ENCODE measurements around the gene PILRA. TPM values are rescaled to one million over a fixed set of nuclear protein-coding genes. Genes with fewer than 3 reads are reported as not detected.
"Not testable (repeated sequence)": the region's sequence is repeated elsewhere in the genome, so short reads cannot be mapped to it uniquely, and the experiment has no call there.

The PILRA gene
- total RNA-seq, 1 donor from 2014 or later: 9.6 TPM

GRCh38 chr7:100438172-100438571 is 64.9 kb downstream of the PILRA start:
- Mint-ChIP-seq H3K27ac (peak overlapping the region; percentile 48), H3K9me3 (no peaks in the 10 kb centered on the region), H3K4me3 (no peak overlapping the region), H3K27me3 (ENCODE audit: insufficient read depth) (no peaks in the 10 kb centered on the region), H3K36me3 (ENCODE audit: low read depth) (peaks cover 22% of the 10 kb centered on the region), H3K4me1 (ENCODE audit: low read depth) (peaks cover 22% of the 10 kb centered on the region)
- intact Hi-C loops (cut with micrococcal nuclease): no loop called here
- no peak for DNase-seq (ENCODE audit: low spot score)

- Mint-ChIP-seq H3K4me1 (ENCODE audit: low read depth) (peaks cover 16% of the 10 kb centered on the region), H3K36me3 (ENCODE audit: low read depth) (peaks cover 20% of the 10 kb centered on the region)
- DNase-seq (ENCODE audit: low spot score); H3K27me3 Mint-ChIP-seq (ENCODE audit: insufficient read depth); H3K9me3 Mint-ChIP-seq; H3K4me3 Mint-ChIP-seq; intact Hi-C loops (cut with micrococcal nuclease); H3K27ac Mint-ChIP-seq: not testable (repeated sequence)
Observed at GRCh38 chr7:100438731-100439130, 65.4 kb downstream of the PILRA start.

- intact Hi-C loops (cut with micrococcal nuclease); H3K27ac Mint-ChIP-seq; H3K27me3 Mint-ChIP-seq (ENCODE audit: insufficient read depth); H3K4me3 Mint-ChIP-seq; DNase-seq (ENCODE audit: low spot score); H3K9me3 Mint-ChIP-seq: not testable (repeated sequence)
- Mint-ChIP-seq H3K36me3 (ENCODE audit: low read depth) (peaks cover 15% of the 10 kb centered on the region), H3K4me1 (ENCODE audit: low read depth) (peaks cover 13% of the 10 kb centered on the region)
Observed at GRCh38 chr7:100439244-100439643, 66.0 kb downstream of the PILRA start.

- DNase-seq (ENCODE audit: low spot score): no peak
- Mint-ChIP-seq H3K27ac (peak overlapping the region; percentile 1), H3K27me3 (ENCODE audit: insufficient read depth) (no peaks in the 10 kb centered on the region), H3K4me1 (ENCODE audit: low read depth) (peaks cover 20% of the 10 kb centered on the region), H3K36me3 (ENCODE audit: low read depth) (no peaks in the 10 kb centered on the region), H3K9me3 (no peaks in the 10 kb centered on the region), H3K4me3 (no peak overlapping the region)
- intact Hi-C loops (cut with micrococcal nuclease): no loop called here
Observed at GRCh38 chr7:100441641-100442535, 68.6 kb downstream of the PILRA start.

DNA sequence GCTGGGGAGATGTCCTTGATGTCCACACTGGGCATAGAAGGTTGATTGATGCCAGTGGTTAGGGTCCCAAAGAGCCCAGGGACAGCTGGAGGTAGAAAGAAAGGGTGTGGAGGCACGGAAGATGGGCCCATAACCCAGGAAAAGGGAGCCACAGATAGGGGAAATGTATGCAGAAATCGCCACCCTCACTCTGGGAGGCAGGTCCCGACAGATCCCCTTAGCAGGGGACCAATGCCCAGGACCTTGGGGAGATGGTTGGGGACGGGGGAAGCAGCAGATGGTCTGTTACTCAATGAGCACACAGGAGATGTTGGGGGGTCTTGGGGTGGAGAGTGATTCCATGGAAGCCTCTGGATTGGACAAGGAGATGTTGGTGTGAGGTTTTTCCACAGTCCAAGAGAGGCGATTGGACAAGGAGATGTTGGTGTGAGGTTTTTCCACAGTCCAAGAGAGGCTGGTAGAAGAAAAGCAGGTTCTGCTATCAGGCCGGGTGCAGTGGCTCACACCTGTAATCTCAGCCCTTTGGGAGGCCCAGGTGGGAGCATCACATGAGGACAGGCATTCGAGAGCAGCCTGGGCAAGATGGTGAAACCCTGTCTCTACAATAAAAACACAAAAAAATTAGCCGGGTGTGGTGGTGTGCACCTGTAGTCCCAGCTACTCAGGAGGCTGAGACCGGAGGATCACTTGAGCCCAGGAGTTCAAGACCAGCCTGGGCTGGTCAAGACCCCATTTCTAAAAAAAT is 70.0 kb downstream of the PILRA start:
- H3K4me3 Mint-ChIP-seq: no peak overlapping the region
- intact Hi-C loops (cut with micrococcal nuclease): no loop called here
- no peak for DNase-seq (ENCODE audit: low spot score)
- H3K9me3 Mint-ChIP-seq: no peaks in the 10 kb centered on the region
- no peaks in the 10 kb centered on the region for H3K27me3 Mint-ChIP-seq (ENCODE audit: insufficient read depth)
- H3K36me3 Mint-ChIP-seq (ENCODE audit: low read depth): no peaks in the 10 kb centered on the region
- H3K27ac Mint-ChIP-seq: peak overlapping the region; percentile 69
- peaks cover 20% of the 10 kb centered on the region for H3K4me1 Mint-ChIP-seq (ENCODE audit: low read depth)

DNA sequence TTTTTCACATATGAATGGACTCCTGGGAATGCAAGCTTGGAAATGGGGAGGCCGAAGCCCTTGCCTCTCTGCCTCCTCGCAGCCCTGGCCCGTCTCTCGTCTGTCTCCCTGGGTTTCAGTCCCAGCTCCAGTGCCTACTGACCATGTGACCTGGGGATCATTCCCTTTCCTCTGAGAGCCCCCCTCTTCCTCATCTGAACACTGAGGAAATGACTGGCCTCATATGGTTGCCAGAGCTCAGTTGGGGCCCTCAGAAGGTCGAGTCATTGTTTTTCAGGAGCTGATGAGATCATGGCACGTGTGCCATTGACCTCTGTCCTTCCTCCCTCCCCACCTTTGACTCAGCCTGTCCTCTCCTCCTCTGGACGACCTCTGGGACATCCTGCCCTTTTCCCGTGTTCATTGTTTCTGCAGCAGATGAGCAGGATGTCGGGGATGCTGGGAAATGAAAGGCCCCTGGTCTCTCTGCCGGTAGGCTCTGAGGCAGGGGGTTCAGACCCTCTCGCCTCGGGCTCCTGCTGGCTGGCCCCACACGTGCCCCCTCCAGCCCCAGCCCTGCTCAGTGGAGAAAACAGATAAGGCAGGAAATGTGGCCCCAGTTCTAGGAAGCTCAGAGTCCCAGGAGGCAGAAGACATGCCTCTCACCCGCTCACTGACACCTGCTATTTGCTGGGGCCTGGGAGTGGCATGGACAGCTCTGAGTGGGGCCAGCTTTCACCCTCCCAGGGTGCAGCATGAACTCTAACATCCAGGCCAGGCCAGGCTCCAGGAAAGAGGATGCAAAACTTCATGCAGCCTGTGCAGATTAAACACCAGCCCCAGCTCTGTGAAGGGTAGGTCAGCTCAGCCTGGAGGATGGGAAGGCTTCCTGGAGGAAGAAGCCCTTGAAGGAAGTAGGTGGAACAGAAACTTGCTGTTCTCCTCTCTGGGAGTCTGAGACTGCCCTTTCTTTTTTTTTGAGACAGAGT is 71.3 kb downstream of the PILRA start:
- no peak overlapping the region for H3K4me3 Mint-ChIP-seq
- intact Hi-C loops (cut with micrococcal nuclease): no loop called here
- no peaks in the 10 kb centered on the region for H3K36me3 Mint-ChIP-seq (ENCODE audit: low read depth)
- peak overlapping the region; percentile 67 for H3K27ac Mint-ChIP-seq
- H3K27me3 Mint-ChIP-seq (ENCODE audit: insufficient read depth): no peaks in the 10 kb centered on the region
- no peak for DNase-seq (ENCODE audit: low spot score)
- no peaks in the 10 kb centered on the region for H3K9me3 Mint-ChIP-seq
- H3K4me1 Mint-ChIP-seq (ENCODE audit: low read depth): peaks cover 20% of the 10 kb centered on the region

DNA sequence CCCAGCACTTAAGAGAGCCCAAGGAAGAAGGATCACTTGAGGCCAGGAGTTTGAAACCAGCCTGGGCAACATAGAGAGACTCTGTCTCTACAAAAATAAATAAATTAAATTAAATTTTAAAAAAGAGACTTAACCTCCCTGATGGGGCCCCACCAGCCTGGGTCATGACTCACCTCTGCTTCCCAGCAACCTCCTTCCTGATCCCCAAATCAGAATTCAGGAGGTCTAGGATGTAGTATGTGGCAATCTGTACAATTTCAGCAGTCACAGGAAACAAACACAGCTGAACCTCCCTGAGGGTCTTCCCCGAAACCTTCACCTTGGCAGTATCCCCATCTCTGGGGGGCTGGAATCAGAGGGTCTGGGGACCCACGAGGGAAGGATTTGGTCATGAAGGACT is 72.8 kb downstream of the PILRA start:
- Mint-ChIP-seq H3K9me3 (no peaks in the 10 kb centered on the region), H3K4me3 (no peak overlapping the region), H3K27me3 (ENCODE audit: insufficient read depth) (no peaks in the 10 kb centered on the region), H3K36me3 (ENCODE audit: low read depth) (no peaks in the 10 kb centered on the region), H3K4me1 (ENCODE audit: low read depth) (peaks cover 20% of the 10 kb centered on the region), H3K27ac (no peak overlapping the region)
- no peak for DNase-seq (ENCODE audit: low spot score)
- intact Hi-C loops (cut with micrococcal nuclease): no loop called here

GRCh38 chr7:100447363-100447762 is 74.1 kb downstream of the PILRA start:
- not testable (repeated sequence) for H3K27ac Mint-ChIP-seq, H3K9me3 Mint-ChIP-seq

DNA sequence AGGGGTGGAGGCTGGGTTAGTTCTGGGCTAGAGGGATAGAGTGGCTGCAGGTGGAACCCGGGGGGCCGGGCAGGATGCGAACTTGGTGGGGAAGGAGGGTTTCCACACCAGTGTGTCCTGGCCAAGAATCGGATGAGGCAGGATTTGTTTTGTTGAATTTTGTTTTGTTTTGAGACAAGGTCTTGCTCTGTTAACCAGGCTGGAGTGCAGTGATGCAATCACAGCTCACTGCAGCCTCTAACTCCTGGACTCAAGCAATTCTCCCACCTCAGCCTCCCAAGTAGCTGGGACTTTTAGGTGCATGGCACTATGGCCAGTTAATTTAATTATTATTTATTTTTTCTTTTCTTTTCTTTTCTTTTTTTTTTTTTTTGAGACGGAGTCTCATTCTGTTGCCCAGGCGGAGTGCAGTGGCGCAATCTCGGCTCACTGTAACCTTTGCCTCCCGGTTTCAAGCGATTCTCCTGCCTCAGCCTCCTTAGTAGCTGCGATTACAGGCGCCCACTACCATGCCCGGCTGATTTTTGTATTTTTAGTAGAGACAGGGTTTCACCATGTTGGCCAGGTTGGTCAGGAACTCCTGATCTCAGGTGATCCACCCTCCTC is 76.0 kb downstream of the PILRA start:
- peak overlapping the region; percentile 22 for H3K4me3 Mint-ChIP-seq
- intact Hi-C loops (cut with micrococcal nuclease): no loop called here
- peaks cover 17% of the 10 kb centered on the region for H3K4me1 Mint-ChIP-seq (ENCODE audit: low read depth)
- H3K27ac Mint-ChIP-seq: no peak overlapping the region
- no peaks in the 10 kb centered on the region for H3K9me3 Mint-ChIP-seq
- no peaks in the 10 kb centered on the region for H3K36me3 Mint-ChIP-seq (ENCODE audit: low read depth)
- no peak for DNase-seq (ENCODE audit: low spot score)
- no peaks in the 10 kb centered on the region for H3K27me3 Mint-ChIP-seq (ENCODE audit: insufficient read depth)

More at GRCh38 chr7:100447363-100447762, 74.1 kb downstream of the PILRA start:
- peaks cover 20% of the 10 kb centered on the region for H3K4me1 Mint-ChIP-seq (ENCODE audit: low read depth)
- H3K36me3 Mint-ChIP-seq (ENCODE audit: low read depth); intact Hi-C loops (cut with micrococcal nuclease); DNase-seq (ENCODE audit: low spot score); H3K4me3 Mint-ChIP-seq; H3K27me3 Mint-ChIP-seq (ENCODE audit: insufficient read depth): not testable (repeated sequence)

Other genes with a start within 250 kb of the PILRA start
- gene MBLAC1, start 246.5 kb upstream of the PILRA start, total RNA-seq: 4.1 and 5.5 TPM in 2 replicates
- 119 and 133 TPM in 2 replicates for gene LAMTOR4, start 224.6 kb upstream of the PILRA start, total RNA-seq
- gene TRAPPC14, start 214.8 kb upstream of the PILRA start, total RNA-seq: 43.9 and 44.3 TPM in 2 replicates
- gene GAL3ST4, start 204.9 kb upstream of the PILRA start, total RNA-seq: 1.3 and 1.5 TPM in 2 replicates
- 3.9 and 4.8 TPM in 2 replicates for gene GPC2, start 196.1 kb upstream of the PILRA start, total RNA-seq
- gene STAG3, start 195.6 kb upstream of the PILRA start, total RNA-seq: 25.0 and 30.6 TPM in 2 replicates
- gene PVRIG, start 153.5 kb upstream of the PILRA start, total RNA-seq: 30.5 and 31.2 TPM in 2 replicates
- gene SPDYE3, start 65.8 kb upstream of the PILRA start, total RNA-seq: not detected in 2 replicates
- 82.6 and 83.9 TPM in 2 replicates for gene PILRB, start 15.4 kb upstream of the PILRA start, total RNA-seq
- gene ZCWPW1, start 55.2 kb downstream of the PILRA start, total RNA-seq: 2.0 and 2.4 TPM in 2 replicates
- 57.6 and 58.8 TPM in 2 replicates for gene MEPCE, start 56.3 kb downstream of the PILRA start, total RNA-seq
- 57.6 and 58.6 TPM in 2 replicates for gene PPP1R35, start 63.0 kb downstream of the PILRA start, total RNA-seq
- 2.8 and 2.9 TPM in 2 replicates for gene SPACDR, start 90.8 kb downstream of the PILRA start, total RNA-seq
- 126 and 134 TPM in 2 replicates for gene TSC22D4, start 105.7 kb downstream of the PILRA start, total RNA-seq
- 0.23 and 0.37 TPM in 2 replicates for gene NYAP1, start 110.4 kb downstream of the PILRA start, total RNA-seq
- gene AGFG2, start 165.7 kb downstream of the PILRA start, total RNA-seq: 113 and 124 TPM in 2 replicates
- 9.1 and 11.2 TPM in 2 replicates for gene SAP25, start 200.4 kb downstream of the PILRA start, total RNA-seq
- 104 and 107 TPM in 2 replicates for gene LRCH4, start 212.6 kb downstream of the PILRA start, total RNA-seq
- gene FBXO24, start 212.8 kb downstream of the PILRA start, total RNA-seq: 0.27 and 0.41 TPM in 2 replicates
- 4.3 and 4.7 TPM in 2 replicates for gene PCOLCE, start 228.9 kb downstream of the PILRA start, total RNA-seq
- gene MOSPD3, start 239.1 kb downstream of the PILRA start, total RNA-seq: 10.3 and 11.5 TPM in 2 replicates

Measured in activated T-helper 1 cell treated with anti-CD3 and anti-CD28 coated beads, Interleukin-12 subunit alpha, Interleukin-12 subunit beta, Interleukin-2, Interleukin-4 antibody, amounts not matched to agents 30 ng/mL and 10 ng/mL and 1 ng/mL, durations not matched to agents 14 hours and 24 hours and 36 hours (primary cell).